G401 (cell line): ENCODE data around the gene TLX3. TPM values are rescaled to one million over a fixed set of nuclear protein-coding genes. Genes with fewer than 3 reads are reported as not detected.

ENCODE experiments used
- DNase-seq: peaks from one replicate; pipeline ENCODE4 v3.0.0-alpha.2; 2015; ENCODE audit warnings: low spot score
- in situ Hi-C: cut with HindIII; loops from 2 replicates; pipeline ENCODE4 v1.10.0; 2016; ENCODE audit warnings: low sequenced_read_pairs, mixed read lengths
- total RNA-seq: library from RNA; depleted of rRNA; stranded (reverse); fragments of >200 nt; shearing (Covaris generic); gene quantifications from 2 replicates; pipeline ENCODE4 v1.2.3, GENCODE V29; 2014

TLX3 gene
- total RNA-seq, 1 experiment from 2014 or later = not detected

DNA sequence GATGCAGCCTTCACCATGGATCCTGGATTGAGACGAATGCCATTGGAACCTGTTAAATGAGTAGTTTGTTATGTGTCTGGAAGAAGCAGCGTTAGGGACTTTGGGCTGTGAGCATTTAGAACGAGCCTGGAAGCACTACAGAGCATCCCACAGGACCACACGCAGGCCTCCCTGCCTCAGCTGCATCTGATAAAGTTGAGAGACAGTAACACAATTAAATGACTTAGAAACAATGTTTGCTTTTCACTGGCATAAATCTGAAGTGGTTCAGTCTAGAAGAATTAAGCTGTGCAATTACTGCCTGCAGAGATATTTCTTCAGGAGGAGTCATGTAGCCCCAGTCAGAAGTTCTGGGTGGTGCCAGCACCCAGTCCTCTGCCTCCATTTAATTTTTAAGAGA lies 9.8 kb upstream of the TLX3 start:
- DNase-seq = no peak
- in situ Hi-C loops = no loop called here

DNA sequence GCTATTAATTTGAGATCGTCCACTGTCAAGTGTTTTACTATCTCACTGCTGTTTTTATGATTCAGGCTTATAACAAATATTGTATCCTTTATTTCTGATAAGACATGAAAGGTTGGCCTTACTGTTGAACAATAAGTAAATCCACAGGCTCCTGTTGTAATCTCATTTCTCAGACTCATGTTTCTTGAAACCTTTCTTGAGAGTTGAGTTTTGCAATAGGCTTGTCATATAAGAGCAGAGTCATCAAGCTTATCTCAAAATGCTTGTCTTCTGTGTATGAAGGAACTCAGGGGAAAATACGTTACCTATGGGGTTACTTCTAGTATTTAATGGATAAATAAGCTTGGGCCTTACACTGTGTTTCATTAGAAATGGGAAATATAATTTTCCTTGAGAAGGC lies 9.2 kb upstream of the TLX3 start:
- in situ Hi-C loops = no loop called here
- no peak for DNase-seq

DNA sequence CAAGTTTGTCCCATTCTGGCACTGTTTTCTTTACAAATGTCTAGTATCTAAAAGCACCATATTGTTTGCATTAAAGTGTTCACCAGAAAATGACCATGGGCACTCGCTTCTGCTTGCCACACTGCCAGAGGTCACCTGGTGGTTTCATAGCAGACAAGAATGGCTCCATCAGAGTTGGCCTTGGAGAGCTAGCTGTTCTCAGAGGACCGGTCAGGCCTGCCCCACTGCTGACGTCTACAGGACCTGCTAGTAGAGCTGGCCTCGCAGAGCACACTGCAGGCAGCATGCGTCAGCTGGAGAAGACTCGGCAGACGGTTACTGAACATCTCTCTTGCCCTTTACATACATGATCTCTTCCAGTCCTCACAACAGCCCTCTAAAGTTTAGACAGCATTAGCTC lies 8.7 kb upstream of the TLX3 start:
- in situ Hi-C loops = no loop called here
- DNase-seq = no peak

DNA sequence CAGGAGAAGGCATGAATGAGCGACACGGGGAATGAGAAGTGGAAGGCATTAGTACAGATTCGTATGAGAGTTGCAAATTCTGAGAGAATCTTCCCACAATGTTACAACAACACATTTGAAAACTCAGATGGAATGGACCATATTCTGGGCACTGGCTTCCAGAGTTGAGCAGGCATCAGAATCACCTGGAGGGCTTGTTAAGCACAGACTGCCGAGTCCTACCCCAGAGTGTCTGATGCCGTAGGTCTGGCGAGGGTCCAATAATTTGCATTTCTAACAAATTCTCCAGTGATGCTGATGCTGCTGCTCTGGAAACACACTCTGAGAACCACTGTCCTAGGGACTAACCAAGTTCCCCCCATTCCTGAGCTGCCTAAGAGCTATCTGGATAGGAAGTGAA lies 2.9 kb upstream of the TLX3 start:
- peak; percentile 66 for DNase-seq
- in situ Hi-C loops = no loop called here

DNA sequence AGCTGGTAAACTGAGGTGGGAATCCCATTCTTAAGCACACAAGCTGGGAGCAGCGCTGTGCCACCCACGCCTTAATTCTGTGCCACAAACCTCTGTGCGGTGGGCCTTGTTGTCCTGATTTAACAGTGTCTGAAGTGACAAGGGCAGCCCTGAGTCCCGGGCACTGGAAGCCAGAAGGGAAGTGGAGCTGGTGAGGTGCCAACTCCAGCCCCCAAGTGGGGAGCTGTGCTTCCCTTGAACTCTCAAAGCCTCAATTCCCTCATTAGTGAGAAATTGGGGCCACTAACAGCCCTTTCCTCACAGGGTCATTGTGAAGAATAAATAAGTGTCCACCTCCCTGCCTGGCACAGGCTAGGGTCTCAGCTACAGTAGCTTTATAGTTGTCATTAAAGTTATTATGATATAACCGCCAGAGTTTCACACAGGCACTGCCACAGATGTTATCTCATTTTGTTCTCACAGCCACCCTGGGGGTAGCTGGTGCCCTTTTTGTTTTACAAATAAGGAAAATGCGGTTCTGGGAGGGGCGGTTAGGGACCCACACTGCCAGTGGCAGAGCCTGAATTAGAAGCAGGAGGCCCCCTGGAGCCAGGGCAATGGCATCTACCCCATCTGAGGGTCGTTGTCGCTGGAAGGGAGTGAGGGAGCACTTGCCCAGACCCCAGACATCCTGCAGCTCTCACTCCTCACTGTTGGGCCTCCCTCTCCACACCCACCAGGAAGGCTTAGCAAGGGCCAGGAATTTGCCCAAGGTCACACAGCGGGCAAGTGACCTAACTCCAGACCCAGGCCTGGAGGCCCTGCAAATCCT lies 2.1 kb upstream of the TLX3 start:
- DNase-seq = peak; percentile 14
- in situ Hi-C loops = no loop called here

DNA sequence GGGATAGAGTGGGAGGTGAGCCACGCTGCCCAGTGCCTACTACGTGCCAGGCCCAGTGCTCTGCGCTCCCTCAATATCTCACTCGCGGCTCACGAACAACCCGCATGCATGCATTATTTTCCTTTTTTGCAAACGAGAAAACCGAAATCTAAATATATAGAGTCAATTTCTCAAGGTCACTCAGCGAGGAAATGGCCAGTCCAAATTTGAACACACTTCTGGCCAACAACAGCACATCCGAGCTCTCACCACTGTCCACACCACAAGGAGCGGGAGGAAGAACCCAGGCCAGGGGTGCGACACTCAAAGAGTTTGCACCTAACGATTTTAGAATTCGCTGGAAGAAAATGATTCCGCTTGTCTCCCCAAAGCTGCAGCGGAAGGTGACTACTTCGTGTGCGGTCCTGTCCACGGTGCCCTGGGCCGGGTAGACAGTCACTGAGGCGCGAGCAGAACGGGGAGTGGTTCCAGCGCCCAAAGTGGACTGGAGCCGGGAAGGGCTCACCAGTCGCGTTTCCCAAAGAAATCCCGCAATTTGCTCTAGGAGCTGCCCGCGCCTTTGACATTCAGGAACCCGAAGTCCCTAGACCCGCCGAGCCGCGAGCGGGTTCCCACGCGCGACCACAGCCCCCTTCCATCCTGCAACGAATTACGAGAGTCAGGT lies 1.1 kb upstream of the TLX3 start:
- DNase-seq = peak; percentile 56
- in situ Hi-C loops = no loop called here

DNA sequence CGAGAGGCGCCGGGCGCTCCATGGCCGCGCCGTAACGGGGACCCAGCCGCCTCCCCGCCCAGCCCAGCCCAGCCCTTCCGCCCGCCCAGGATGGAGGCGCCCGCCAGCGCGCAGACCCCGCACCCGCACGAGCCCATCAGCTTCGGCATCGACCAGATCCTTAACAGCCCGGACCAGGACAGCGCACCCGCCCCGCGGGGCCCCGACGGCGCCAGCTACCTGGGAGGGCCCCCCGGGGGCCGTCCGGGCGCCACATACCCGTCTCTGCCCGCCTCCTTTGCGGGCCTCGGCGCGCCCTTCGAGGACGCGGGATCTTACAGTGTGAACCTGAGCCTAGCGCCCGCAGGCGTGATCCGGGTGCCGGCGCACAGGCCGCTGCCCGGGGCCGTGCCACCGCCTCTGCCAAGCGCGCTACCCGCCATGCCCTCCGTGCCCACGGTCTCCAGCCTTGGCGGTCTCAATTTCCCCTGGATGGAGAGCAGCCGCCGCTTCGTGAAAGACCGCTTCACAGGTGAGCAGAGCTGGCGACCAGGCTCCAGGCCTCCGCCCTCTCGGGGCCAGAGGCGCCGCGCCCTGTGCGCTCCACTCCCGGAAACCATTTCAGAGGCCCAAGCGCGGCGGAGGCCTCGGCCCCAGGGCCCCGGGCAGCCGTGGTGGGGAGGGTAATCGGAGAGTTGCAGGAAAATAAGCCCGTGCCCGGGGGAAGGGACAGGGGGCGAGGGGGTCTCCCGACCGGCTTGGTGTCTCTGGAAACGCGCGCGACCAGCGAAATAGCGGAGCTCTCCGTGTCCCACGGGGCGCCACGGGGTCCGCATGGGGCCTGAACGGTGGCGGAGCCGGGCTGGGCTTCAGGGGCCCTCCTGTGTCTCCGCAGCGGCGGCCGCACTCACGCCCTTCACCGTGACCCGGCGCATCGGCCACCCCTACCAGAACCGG lies 496 bp downstream of the TLX3 start:
- in situ Hi-C loops = no loop called here
- peak; percentile 38 for DNase-seq

DNA sequence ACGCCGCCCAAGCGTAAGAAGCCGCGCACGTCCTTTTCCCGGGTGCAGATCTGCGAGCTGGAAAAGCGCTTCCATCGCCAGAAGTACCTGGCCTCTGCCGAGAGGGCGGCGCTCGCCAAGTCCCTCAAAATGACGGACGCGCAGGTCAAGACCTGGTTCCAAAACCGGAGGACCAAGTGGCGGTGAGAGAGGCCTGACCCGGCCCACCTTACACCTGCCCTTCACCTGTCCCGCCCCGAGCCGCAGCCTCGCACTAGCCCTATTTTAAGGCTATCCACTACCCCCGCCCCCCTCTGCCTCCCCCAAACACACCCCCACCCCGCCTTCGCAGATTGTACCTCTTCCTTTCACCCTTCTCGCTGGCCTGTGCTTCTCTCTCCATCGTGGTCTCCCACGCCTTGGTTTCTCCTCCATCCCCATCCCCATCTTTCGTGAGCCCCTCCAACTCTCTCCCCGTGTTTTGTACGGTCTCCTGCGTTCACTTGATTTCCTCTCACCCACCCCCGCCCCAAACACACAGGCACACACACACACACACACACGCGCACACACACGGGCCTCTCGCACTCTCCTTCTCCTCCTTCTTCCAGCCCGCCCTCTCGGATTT lies 1.3 kb downstream of the TLX3 start:
- DNase-seq = peak; percentile 48
- in situ Hi-C loops = no loop called here

DNA sequence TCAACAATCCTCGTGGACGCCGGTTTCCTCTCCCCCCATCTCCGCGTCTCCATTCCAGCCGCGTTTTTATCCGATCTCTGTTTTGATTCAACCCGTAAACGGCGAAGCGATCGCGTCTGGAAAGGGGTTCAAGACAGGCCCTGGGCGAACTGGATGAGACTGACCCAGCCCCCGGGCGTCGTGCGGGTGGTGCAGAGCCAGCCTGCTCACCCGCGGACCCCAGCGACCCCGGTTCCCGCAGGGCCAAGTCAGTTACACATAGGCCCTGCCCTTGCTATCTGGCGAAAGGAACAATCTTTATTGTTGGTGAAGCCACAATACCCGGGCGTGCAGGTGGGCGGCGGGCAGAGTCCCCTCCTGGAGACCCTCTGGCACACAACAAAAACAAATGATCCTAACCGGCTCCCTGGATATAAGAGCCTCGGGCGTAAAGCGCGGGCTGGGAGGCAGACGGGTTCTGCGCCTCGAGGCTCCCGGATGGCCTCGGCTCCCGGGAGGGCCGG lies 1.8 kb downstream of the TLX3 start:
- in situ Hi-C loops = no loop called here

DNA sequence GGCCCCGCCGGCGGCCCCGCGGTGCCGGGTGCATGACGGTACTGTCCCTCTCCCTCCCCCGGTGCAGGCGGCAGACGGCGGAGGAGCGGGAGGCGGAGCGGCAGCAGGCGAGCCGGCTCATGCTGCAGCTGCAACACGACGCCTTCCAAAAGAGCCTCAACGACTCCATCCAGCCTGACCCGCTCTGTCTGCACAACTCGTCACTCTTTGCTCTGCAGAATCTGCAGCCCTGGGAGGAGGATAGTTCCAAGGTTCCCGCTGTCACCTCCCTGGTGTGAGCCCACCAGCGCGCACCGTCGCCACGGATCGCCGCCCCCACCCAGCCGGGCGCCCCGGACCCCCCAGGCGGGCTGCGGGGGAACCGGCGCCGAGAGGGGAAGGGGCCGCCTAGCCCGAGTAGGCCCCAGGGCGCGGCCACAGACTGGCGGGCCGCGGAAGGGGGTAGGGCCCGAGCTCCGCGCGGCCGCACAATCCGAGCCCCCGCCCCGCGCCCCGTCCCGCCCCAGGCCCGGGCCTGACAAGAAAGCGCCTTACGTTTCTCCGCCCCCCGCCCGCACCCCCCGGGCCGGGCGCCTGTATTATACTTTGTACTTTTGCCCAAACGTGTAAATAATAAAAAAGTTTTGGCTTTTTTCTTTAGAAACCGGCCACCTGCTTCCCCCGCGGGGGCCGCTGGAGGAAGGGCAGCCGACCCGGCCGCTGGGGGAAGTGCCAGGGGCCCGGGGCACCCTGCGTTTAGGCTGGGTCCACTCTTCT lies 2.5 kb downstream of the TLX3 start:
- DNase-seq = peak; percentile 37
- in situ Hi-C loops = no loop called here

More for the DNA sequence above, 1.8 kb downstream of the TLX3 start:
- no peak for DNase-seq

DNA sequence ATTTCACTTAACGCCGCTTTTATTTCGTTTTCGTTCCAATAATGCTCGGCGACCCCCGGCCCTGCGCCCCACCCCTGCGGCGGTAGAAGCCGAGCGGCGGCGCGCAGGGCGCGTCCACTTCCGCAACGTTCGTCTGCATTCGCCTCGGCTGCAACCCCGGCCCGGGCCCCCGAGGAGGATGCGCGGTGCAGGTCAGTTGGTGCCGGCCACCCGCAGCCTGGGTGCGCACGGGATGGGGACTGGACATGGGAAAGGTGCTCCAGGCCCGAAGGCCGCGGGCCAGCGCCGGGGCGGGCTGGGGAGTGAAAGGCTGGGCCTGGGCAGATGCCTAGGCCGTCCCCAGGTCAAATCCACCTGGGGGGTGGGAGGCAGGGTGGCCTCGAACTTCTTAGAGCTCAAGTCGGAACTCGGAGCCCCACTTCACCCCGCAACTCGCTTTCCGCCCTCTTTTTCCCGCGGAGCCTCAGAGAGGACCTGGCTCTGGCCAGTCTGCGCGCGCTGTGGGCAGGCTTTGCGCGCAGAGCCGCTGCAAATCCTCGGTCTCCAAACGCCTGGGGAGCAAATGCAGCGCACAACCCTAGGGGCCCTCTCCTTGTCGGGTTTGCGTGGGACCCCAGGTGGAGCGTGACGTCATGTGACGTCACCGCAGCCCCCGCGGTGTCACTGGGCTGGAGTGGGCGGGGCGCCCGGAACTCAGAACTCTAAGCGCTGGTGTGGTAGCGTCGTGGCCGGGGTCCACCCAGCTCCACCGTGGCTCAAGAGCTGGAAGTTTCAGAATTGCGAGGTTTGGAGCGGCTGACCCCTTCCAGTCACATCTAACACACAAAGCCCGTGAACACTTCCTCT lies 3.3 kb downstream of the TLX3 start:
- peak; percentile 33 for DNase-seq
- in situ Hi-C loops = no loop called here

DNA sequence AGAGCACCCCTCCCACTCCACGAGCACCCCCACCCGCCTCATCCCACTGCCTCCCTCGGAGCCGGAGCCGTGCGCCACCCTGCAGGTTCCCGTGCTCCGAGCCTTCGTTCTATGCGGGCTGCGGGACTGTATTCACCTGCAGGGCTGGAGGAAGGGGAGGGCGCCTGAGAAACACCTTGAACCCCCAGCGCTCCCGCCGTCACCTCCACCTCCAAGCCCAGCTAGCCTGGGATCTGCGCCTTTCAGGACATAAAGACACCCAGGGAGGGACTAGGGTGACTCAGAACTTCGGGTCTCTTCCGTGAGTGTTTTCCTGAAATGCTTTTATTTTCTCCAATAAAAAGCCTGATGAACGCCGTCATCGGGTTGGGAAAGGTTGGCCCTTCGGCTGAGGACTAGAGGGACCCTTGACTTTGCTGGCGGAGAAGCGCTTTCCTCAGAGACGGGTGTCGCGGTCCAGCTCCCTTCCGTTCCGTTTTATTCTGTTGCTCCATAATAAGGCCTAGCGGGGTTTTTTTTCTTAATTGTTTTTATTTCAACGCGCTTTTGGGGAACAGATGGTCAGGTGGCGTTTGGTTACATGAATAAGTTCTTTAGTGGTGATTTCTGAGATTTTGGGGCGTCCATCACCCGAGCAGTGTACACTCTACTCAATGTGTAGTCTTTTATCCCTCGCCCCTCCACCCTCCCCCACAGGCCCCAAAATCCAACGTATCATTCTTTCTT lies 4.6 kb downstream of the TLX3 start:
- DNase-seq = peak; percentile 24
- in situ Hi-C loops = no loop called here

DNA sequence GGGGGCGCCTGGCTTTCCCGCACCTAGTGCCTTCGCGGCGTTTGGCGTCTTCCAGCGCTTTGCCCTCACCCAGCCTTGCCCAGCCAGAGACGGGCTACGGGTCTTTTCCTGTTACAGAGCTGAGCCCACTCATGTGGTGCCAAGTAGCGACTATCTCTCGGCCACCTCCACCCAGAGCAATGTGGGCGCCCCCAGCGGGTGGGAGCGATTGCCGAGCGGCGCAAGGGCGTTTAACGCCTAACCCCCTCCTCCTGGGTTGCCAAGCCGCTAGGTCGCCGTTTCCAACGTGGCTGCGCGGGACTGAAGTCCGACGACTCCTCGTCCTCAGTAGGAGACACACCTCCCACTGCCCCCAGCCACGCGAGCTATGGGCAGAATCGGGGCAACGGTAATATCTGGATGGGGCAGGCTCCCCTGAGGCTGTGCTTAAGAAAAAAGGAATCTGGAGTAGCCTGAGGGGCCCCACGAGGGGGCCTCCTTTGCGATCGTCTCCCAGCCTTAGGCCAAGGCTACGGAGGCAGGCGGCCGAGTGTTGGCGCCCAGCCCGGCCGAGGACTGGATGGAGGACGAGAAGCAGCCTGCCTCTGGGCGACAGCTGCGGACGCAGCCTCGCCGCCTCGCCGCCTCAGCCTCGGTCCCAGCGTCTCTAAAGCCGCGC lies 5.8 kb downstream of the TLX3 start:
- peak; percentile 15 for DNase-seq
- in situ Hi-C loops = no loop called here

DNA sequence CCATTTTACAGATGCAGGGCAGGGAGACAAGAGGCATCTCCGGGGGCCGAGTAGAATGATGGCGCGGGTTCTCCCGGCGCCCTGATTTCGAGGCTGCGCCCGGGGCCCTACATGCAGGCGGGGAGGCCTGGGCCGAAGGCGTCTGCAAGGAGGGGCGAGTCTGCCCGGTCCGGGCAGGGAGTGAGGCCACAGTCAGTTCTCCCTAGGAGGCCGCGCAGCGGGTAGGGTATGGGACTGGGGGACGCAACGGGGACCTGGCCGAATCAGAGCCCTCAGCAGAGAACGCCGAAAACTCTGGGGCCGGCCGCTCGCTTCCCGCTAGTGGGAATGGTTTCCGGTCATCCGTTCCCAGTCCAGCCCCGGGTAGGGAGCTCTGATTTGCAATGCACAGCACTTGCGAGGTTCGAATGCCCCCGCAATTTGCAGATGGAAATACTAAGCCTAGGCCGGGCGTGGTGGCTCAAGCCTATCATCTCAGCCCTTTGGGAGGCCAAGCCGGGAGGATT lies 6.4 kb downstream of the TLX3 start:
- DNase-seq = no peak
- in situ Hi-C loops = no loop called here

DNA sequence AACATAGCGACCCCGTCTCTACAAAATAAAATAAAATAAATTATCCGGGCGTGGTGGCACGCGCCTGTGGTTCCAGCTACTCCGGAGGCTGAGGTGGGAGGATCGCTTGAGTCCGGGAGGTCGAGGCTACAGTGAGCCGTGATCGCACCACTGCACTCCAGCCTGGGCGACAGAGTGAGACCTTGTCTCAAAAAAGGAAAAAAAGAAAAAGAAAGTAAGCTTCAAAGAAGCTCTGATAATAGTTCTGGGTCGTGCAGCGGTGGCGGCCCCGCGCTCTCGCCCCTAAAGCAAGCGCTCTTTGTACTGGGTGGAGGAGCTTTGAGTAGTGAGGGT lies 6.8 kb downstream of the TLX3 start:
- in situ Hi-C loops = no loop called here
- no peak for DNase-seq

DNA sequence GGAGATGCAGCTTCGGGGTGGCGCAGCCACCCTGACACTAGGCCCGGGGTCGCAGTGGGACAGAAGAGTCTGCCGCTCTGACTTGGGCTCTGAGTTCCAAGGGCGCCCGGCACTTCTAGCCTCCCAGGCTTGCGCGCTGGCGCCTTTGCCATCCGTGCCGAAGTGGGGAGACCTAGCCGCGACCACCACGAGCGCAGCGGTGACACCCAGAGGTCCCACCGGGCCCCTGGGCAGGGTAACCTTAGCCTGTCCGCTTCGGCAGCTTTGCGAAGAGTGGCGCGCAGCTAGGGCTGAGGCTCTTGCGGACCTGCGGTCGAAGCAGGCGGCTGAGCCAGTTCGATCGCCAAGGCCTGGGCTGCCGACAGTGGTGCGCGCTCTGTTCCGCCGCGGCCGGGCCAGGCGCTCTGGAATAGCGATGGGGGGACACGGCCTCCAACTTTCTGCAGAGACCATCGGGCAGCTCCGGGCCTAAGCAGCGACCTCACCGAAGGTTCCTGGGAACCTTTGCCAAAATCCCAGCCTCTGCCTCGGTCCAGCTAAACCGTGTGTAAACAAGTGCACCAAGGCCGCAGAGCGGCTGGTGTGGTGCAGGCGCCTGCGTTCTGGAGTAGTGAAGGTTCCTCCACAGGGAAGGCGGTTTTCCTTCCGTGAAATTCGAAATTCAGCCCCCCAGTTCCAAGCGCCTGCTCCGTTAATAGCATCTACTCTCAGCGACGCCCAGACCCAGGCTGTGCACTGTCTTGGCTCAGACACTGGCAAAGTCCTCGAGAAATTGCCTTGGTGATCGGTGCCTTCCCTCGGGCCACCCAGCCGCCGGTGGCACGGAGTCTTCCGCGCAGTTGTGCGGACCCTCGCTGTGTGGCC lies 7.4 kb downstream of the TLX3 start:
- in situ Hi-C loops = no loop called here
- DNase-seq = peak; percentile 40
